GM19035 (cell line): Measurements from ENCODE around the gene CAMKK2.
"Not testable (repeated sequence)": the region's sequence is repeated elsewhere in the genome, so short reads cannot be mapped to it uniquely, and the experiment has no call there.

Experiments
- ATAC-seq: cut with Tn5 transposase; IDR thresholded peaks from one replicate; pipeline ENCODE4 v1.9.1; 2021; ENCODE audit not compliant: unreplicated experiment

The CAMKK2 gene

GRCh38 chr12:121202407-121203355, 93.8 kb downstream of the CAMKK2 start:
- ATAC-seq, result no peak

- not testable (repeated sequence) for ATAC-seq
Measured at GRCh38 chr12:121201140-121201539, 95.4 kb downstream of the CAMKK2 start.

- ATAC-seq, result no peak
Measured at GRCh38 chr12:121198949-121199348, 97.6 kb downstream of the CAMKK2 start.

GRCh38 chr12:121196902-121197301, 99.6 kb downstream of the CAMKK2 start:
- ATAC-seq, result no peak

- ATAC-seq, result no peak
Measured at GRCh38 chr12:121191151-121191550, 105.4 kb downstream of the CAMKK2 start.

GRCh38 chr12:121190523-121191031, 105.9 kb downstream of the CAMKK2 start:
- ATAC-seq, result no peak

- no peak for ATAC-seq
Measured at GRCh38 chr12:121189619-121190155, 106.8 kb downstream of the CAMKK2 start.

- no peak for ATAC-seq
Measured at GRCh38 chr12:121189131-121189530, 107.4 kb downstream of the CAMKK2 start.

- ATAC-seq, result no peak
Measured at GRCh38 chr12:121188227-121188626, 108.3 kb downstream of the CAMKK2 start.
